ENCODE measurements around the gene NUP62CL.

DNA sequence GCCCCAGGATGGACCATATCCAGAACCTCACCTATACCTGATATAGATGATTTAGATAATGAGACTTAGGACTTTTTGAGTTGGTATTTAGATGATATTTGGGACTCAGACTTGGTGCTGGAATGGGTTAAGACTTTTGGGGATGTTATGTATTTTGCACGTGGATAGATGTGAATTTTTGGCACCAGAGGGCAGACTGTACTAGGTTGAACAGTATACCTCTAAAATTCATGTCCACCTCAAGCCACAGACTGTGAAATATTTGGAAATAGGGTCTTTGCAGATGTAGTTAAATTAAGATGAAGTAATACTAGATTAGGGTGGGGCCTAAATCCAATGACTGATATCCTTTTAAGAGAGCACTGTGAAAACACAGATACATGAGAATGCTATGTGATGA is 103.3 kb downstream of the NUP62CL start:
- TF ChIP-seq, protein P1, sequence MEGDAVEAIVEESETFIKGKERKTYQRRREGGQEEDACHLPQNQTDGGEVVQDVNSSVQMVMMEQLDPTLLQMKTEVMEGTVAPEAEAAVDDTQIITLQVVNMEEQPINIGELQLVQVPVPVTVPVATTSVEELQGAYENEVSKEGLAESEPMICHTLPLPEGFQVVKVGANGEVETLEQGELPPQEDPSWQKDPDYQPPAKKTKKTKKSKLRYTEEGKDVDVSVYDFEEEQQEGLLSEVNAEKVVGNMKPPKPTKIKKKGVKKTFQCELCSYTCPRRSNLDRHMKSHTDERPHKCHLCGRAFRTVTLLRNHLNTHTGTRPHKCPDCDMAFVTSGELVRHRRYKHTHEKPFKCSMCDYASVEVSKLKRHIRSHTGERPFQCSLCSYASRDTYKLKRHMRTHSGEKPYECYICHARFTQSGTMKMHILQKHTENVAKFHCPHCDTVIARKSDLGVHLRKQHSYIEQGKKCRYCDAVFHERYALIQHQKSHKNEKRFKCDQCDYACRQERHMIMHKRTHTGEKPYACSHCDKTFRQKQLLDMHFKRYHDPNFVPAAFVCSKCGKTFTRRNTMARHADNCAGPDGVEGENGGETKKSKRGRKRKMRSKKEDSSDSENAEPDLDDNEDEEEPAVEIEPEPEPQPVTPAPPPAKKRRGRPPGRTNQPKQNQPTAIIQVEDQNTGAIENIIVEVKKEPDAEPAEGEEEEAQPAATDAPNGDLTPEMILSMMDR (IDR thresholded peaks at IDR 0.05) = no peak
- no peak for TF ChIP-seq ZFX (IDR thresholded peaks at IDR 0.05; ENCODE audit: borderline replicate concordance)
